ENCODE data around the gene UST. TPM values are rescaled to one million over a fixed set of nuclear protein-coding genes. Genes with fewer than 3 reads are reported as not detected.
"Not testable (repeated sequence)": the region's sequence is repeated elsewhere in the genome, so short reads cannot be mapped to it uniquely, and the experiment has no call there.

UST gene
- total and polyA plus RNA-seq, 8 donors: 3.7 to 20.9 (median 8.6) TPM

DNA sequence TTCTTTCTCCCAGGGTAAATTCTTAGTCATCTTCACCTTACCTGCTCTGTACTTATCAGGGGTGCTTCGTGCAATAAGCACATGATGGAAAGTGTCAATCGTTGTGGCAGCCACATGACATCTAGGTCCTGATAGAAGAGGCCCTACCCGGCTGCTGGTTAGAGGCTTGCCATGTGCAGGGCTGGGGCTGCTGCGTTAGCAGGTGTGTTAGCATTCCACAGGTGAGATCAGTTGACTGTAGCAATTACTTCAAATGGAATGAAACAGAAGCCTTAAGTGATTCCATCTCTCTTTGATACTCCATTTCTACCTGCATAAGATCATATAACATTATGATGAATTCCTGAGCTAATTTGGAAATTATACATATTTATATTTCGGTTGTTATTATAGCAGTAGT, 127.0 kb downstream of the UST start:
- FAIRE-seq: no peak
- 46% methylated on average over 5 of the region's 5 CpGs for WGBS, 2 donors

GRCh38 chr6:148874698-148875293, 128.0 kb downstream of the UST start:
- no peaks in the 10 kb centered on the region for H3K36me3 ChIP-seq
- H3K4me1 ChIP-seq: peaks cover 11 to 13% (median 12%) of the 10 kb centered on the region in 3 donors
- ATAC-seq (peak; percentile 64 to 80 (median 76)), DNase-seq (peak in 1 of 6 donors; percentile 22), FAIRE-seq (no peak)
- H3K9me3 ChIP-seq: no peaks in the 10 kb centered on the region
- no peaks in the 10 kb centered on the region for H3K27me3 ChIP-seq
- WGBS, 2 donors: 11 to 15% methylated on average over 9 of the region's 9 CpGs
- no peak overlapping the region for H3K27ac ChIP-seq
- TF ChIP-seq CTCF (IDR thresholded peaks at IDR 0.05): no peak
- peak overlapping the region in 1 of 4 donors; percentile 6 for H3K4me3 ChIP-seq
- intact Hi-C loops (cut with DNase I): no loop called here

More for the DNA sequence above, 127.0 kb downstream of the UST start:
- no peak overlapping the region for H3K27ac ChIP-seq
- H3K27me3 ChIP-seq: no peaks in the 10 kb centered on the region
- DNase-seq (no peak), ATAC-seq (peak in 2 of 4 donors; percentile 22 to 50)
- H3K4me3 ChIP-seq: no peak overlapping the region
- no peaks in the 10 kb centered on the region for H3K9me3 ChIP-seq
- intact Hi-C loops (cut with DNase I): no loop called here
- peaks cover 8 to 12% (median 11%) of the 10 kb centered on the region in 3 donors for H3K4me1 ChIP-seq
- no peak for TF ChIP-seq CTCF (IDR thresholded peaks at IDR 0.05)
- no peaks in the 10 kb centered on the region for H3K36me3 ChIP-seq

GRCh38 chr6:148878683-148879082, 131.9 kb downstream of the UST start:
- Histone ChIP-seq H3K27me3 (no peaks in the 10 kb centered on the region), H3K27ac (no peak overlapping the region), H3K4me3 (no peak overlapping the region), H3K4me1 (peaks cover 11 to 13% (median 12%) of the 10 kb centered on the region in 3 donors), H3K9me3 (peaks cover 0 to 3% (median 0%) of the 10 kb centered on the region in 4 donors), H3K36me3 (no peaks in the 10 kb centered on the region)
- ATAC-seq (no peak), DNase-seq (no peak), FAIRE-seq (no peak)
- intact Hi-C loops (cut with DNase I): no loop called here
- WGBS, 2 donors: 84 to 86% methylated on average over 5 of the region's 5 CpGs
- TF ChIP-seq CTCF (IDR thresholded peaks at IDR 0.05): no peak

- 95 to 96% methylated on average over 7 of the region's 7 CpGs for WGBS, 2 donors
- ATAC-seq; FAIRE-seq; H3K9me3 ChIP-seq; DNase-seq; H3K36me3 ChIP-seq; intact Hi-C loops (cut with DNase I); H3K4me3 ChIP-seq; H3K27ac ChIP-seq; H3K27me3 ChIP-seq; H3K4me1 ChIP-seq: not testable (repeated sequence)
Observed at GRCh38 chr6:148880742-148881141, 133.9 kb downstream of the UST start.

DNA sequence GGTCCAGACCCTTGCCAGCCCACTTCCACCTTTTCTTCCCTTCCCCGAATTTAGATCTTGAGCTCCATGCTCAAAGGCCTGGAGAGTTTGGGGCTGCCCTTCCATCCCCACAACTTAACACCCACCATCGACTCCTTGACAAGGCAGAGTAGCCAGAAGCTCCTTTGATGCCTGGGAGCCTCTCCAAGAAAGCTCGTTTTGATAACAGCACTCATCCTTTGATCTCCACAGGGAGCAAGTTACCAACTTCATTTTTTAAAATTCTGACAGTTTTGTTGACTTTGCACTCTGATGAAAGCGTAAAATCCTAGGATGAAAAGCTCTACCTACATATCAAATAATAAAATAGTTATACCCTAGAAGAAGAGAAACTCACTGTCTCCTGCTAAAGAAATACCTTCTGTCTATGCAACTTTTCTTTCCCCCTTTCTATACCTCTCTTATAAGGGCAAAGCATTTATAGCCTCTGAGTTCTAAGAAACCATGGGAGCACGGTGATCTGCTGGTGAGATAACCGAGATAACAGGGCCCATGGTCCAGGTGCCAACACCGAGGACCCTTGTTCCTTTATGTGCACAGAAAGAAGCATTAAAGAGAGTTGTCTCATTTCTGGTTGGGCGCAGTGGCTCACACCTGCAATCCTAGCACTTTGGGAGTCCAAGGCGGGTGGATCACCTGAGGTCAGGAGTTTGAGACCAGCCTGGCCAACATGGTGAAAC, 134.9 kb downstream of the UST start:
- FAIRE-seq: no peak
- Histone ChIP-seq H3K36me3 (no peaks in the 10 kb centered on the region), H3K27me3 (no peaks in the 10 kb centered on the region), H3K4me1 (peaks cover 4 to 6% (median 5%) of the 10 kb centered on the region in 3 donors), H3K4me3 (no peak overlapping the region), H3K27ac (no peak overlapping the region), H3K9me3 (peaks cover 0 to 3% (median 0%) of the 10 kb centered on the region in 4 donors)
- no peak for DNase-seq
- intact Hi-C loops (cut with DNase I): no loop called here
- TF ChIP-seq CTCF (IDR thresholded peaks at IDR 0.05): no peak
- 79 to 82% methylated on average over 9 of the region's 9 CpGs for WGBS, 2 donors
- no peak for ATAC-seq
